Subcutaneous abdominal adipose tissue (tissue), 5 donors: ENCODE measurements around the gene IAH1.

Source experiments
- H3K27ac ChIP-seq: one replicate; pipeline ENCODE4 v1.7.0; 2013; ENCODE audit warnings: low read depth, mild to moderate bottlenecking, inconsistent platforms, low read length, moderate library complexity
- H3K27me3 ChIP-seq, 5 donors: one replicate each; pipeline ENCODE4 v1.7.0; 2013; ENCODE audit warnings: low read length in 5 of 5, inconsistent platforms in 1 of 5; ENCODE audit not compliant: control insufficient read depth in 5 of 5, insufficient read depth in 4 of 5
- H3K36me3 ChIP-seq, 5 donors: one replicate each; pipeline ENCODE4 v1.7.0; 2013; ENCODE audit warnings: low read length in 5 of 5; ENCODE audit not compliant: control insufficient read depth in 5 of 5, insufficient read depth in 5 of 5
- H3K4me1 ChIP-seq, 5 donors: one replicate each; pipeline ENCODE4 v1.7.0; 2013; ENCODE audit warnings: low read length in 5 of 5, mild to moderate bottlenecking in 3 of 5, moderate library complexity in 1 of 5; ENCODE audit not compliant: control insufficient read depth in 5 of 5, insufficient read depth in 5 of 5
- H3K4me3 ChIP-seq, 5 donors: one replicate each; pipeline ENCODE4 v1.7.0; 2013; ENCODE audit warnings: low read length in 5 of 5, low read depth in 1 of 5
- H3K9ac ChIP-seq, 5 donors: one replicate each; pipeline ENCODE4 v1.7.0; 2013; ENCODE audit warnings: low read length in 5 of 5, mild to moderate bottlenecking in 4 of 5, moderate library complexity in 3 of 5
- H3K9me3 ChIP-seq, 5 donors: one replicate each; pipeline ENCODE4 v1.7.0; 2013; ENCODE audit warnings: low read length in 5 of 5; ENCODE audit not compliant: control insufficient read depth in 5 of 5
- donor health status: healthy.
- donor health status: healthy.
- donor health status: healthy.
- donor health status: healthy.
- donor health status: healthy.

IAH1 gene

DNA sequence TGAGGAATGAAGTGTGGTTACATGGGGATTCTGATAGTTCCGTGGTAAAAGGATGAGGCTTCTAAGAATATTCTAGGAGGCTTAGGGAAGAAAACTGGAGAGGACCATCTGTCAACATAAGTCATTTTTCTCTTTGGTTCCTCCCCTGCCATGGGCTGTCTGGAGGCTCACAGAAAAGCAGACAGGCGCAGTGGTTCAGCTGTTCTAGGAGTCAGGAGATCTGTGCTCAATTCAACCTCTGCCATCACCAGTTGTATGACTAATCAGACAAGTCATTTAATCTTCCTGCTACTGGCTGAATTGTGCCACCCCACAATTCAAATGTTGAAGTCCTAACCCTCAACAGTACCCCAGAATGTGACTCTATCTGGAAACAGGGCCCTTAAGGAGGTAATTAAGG lies 44.9 kb downstream of the IAH1 start:
- no peaks in the 10 kb centered on the region for H3K9me3 ChIP-seq
- no peaks in the 10 kb centered on the region for H3K4me1 ChIP-seq
- peaks cover 43 to 68% (median 58%) of the 10 kb centered on the region in 5 donors for H3K36me3 ChIP-seq
- no peak overlapping the region for H3K4me3 ChIP-seq
- no peak overlapping the region for H3K9ac ChIP-seq
- no peaks in the 10 kb centered on the region for H3K27me3 ChIP-seq
- no peak overlapping the region for H3K27ac ChIP-seq

DNA sequence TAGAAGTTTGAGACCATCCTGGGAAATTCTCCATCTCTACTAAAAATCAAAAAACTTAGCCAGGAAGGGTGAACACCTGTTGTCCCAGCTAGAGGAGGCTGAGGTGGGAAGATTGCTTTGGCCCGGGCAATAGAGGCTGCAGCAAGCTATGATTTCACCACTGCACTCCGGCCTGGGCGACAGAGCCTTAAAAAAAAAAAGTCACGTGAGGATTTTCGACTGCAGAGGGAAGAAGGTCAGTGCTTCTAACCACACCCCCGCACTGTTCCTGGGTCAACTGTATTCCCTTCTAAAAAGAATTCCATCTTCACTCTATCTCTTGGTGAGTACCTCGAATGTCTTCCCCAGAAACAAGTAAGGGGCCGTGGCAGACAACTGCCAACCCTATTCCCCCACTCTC lies 49.9 kb downstream of the IAH1 start:
- Histone ChIP-seq H3K9ac (no peak overlapping the region), H3K9me3 (no peaks in the 10 kb centered on the region), H3K36me3 (peaks cover 47 to 65% (median 50%) of the 10 kb centered on the region in 5 donors), H3K4me3 (no peak overlapping the region), H3K4me1 (no peaks in the 10 kb centered on the region), H3K27ac (no peak overlapping the region), H3K27me3 (no peaks in the 10 kb centered on the region)

DNA sequence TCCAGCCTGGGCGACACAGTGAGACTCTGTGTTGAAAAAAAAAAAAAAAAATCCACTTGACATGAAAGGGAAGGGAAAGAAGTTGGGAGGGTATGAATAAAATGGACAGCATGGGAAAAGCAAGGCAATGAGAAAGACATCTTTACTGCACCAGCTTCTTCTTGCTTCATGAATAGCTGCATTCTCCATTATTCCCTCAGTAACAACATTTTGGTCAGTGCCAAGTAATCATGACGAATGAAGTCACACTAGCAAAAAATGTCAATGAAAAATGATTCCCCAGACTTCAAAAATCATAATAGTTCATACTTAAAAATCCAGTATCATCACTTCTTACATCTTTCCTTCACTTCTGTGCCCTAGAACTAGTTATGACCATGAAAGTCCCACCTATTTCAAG lies 50.9 kb downstream of the IAH1 start:
- Histone ChIP-seq H3K4me1 (no peaks in the 10 kb centered on the region), H3K27me3 (no peaks in the 10 kb centered on the region), H3K9me3 (no peaks in the 10 kb centered on the region), H3K36me3 (peaks cover 40 to 61% (median 41%) of the 10 kb centered on the region in 5 donors), H3K27ac (no peak overlapping the region), H3K4me3 (no peak overlapping the region), H3K9ac (no peak overlapping the region)

DNA sequence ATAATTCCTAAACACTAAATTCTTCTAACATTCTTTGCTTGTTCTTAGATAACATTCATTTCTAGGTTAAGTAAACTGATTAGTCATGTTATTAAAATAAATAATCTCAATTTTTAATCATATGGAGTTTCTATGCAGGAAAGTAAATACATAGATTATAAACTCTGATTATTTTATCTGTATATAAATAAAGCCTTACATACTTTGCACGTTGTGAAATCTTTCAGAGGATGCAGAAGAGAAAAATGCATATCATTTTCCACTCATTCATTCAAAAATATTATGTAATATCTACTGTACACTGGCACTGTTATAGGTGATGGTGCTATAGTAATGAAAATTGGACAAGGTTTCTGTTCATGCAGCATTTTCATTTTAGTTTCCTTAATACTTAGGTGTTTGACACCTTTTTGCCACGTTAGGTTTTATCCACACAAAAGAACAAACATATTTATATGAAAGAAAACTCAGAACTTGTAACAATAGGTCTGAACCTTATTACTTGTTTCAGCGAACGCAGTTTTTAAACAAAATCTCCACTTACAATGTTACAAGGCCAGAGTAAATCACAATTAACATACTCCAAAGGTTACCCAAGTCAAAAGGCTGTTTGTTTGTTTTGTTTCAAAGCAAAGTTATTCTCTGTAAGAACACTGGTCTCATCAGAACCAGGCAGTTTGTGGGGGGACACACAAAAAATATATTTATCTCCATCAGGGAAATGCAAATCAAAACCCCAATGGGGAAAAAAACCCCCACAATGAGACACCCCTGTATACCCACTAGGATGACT lies 53.8 kb downstream of the IAH1 start:
- peaks cover 21 to 58% (median 38%) of the 10 kb centered on the region in 5 donors for H3K36me3 ChIP-seq
- H3K27ac ChIP-seq = no peak overlapping the region
- H3K27me3 ChIP-seq = no peaks in the 10 kb centered on the region
- no peaks in the 10 kb centered on the region for H3K9me3 ChIP-seq
- H3K4me1 ChIP-seq = no peaks in the 10 kb centered on the region
- no peak overlapping the region for H3K9ac ChIP-seq
- H3K4me3 ChIP-seq = no peak overlapping the region

GRCh38 chr2:9532421-9532820 lies 58.1 kb downstream of the IAH1 start:
- no peak overlapping the region for H3K27ac ChIP-seq
- H3K36me3 ChIP-seq = peaks cover 21 to 42% (median 24%) of the 10 kb centered on the region in 5 donors
- no peak overlapping the region for H3K4me3 ChIP-seq
- H3K9ac ChIP-seq = no peak overlapping the region
- H3K4me1 ChIP-seq = no peaks in the 10 kb centered on the region
- H3K27me3 ChIP-seq = no peaks in the 10 kb centered on the region
- H3K9me3 ChIP-seq = no peaks in the 10 kb centered on the region

- H3K27ac ChIP-seq = no peak overlapping the region
- no peaks in the 10 kb centered on the region for H3K9me3 ChIP-seq
- peaks cover 18 to 41% (median 23%) of the 10 kb centered on the region in 5 donors for H3K36me3 ChIP-seq
- no peak overlapping the region for H3K4me3 ChIP-seq
- H3K4me1 ChIP-seq = peaks cover 0 to 8% (median 5%) of the 10 kb centered on the region in 5 donors
- H3K9ac ChIP-seq = no peak overlapping the region
- H3K27me3 ChIP-seq = no peaks in the 10 kb centered on the region
Measured at GRCh38 chr2:9533663-9534062, 59.3 kb downstream of the IAH1 start.

- H3K4me3 ChIP-seq = no peak overlapping the region
- H3K9ac ChIP-seq = no peak overlapping the region
- peaks cover 14 to 28% (median 16%) of the 10 kb centered on the region in 5 donors for H3K36me3 ChIP-seq
- H3K27ac ChIP-seq = no peak overlapping the region
- H3K27me3 ChIP-seq = no peaks in the 10 kb centered on the region
- peaks cover 0 to 16% (median 15%) of the 10 kb centered on the region in 5 donors for H3K4me1 ChIP-seq
- H3K9me3 ChIP-seq = no peaks in the 10 kb centered on the region
Measured at GRCh38 chr2:9535177-9535576, 60.8 kb downstream of the IAH1 start.

- Histone ChIP-seq H3K4me3 (no peak overlapping the region), H3K27me3 (no peaks in the 10 kb centered on the region), H3K9me3 (no peaks in the 10 kb centered on the region), H3K9ac (no peak overlapping the region), H3K4me1 (peaks cover 0 to 20% (median 15%) of the 10 kb centered on the region in 5 donors), H3K27ac (no peak overlapping the region), H3K36me3 (peaks cover 14 to 28% (median 19%) of the 10 kb centered on the region in 5 donors)
Measured at GRCh38 chr2:9536504-9536903, 62.2 kb downstream of the IAH1 start.

DNA sequence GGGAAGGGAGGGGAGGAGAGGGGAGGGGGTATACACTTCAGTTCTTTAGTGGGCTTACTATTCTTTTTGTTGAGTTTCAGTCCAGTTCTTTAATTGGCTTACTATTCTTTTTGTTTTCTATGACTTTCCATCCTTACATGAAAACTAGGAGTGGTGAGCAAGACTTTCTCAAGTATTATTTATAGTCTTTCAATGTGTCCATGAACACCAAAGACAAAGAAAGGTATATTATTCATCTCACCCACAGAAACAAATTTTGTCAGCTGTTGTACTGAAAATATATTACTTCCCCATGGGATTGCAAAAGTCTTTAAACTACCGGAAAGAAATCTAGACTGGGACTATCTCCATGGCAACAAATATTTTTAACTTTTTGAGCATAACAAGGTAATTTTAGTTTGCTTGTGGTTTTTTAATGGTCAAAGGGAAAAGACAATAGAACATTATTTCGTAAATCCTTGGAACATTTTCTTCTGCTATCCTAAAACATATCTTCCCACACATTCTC lies 63.7 kb downstream of the IAH1 start:
- H3K4me1 ChIP-seq = peaks cover 0 to 22% (median 15%) of the 10 kb centered on the region in 5 donors
- no peaks in the 10 kb centered on the region for H3K9me3 ChIP-seq
- no peaks in the 10 kb centered on the region for H3K27me3 ChIP-seq
- H3K4me3 ChIP-seq = no peak overlapping the region
- peak overlapping the region; percentile 61 for H3K27ac ChIP-seq
- H3K36me3 ChIP-seq = peaks cover 5 to 16% (median 14%) of the 10 kb centered on the region in 5 donors
- H3K9ac ChIP-seq = no peak overlapping the region
